ENCODE data around the gene CMTM6.
A peak's percentile ranks its signal among the peaks of the same experiment; 100 is the strongest.
"Not testable (repeated sequence)": the region's sequence is repeated elsewhere in the genome, so short reads cannot be mapped to it uniquely, and the experiment has no call there.

Gene CMTM6

DNA sequence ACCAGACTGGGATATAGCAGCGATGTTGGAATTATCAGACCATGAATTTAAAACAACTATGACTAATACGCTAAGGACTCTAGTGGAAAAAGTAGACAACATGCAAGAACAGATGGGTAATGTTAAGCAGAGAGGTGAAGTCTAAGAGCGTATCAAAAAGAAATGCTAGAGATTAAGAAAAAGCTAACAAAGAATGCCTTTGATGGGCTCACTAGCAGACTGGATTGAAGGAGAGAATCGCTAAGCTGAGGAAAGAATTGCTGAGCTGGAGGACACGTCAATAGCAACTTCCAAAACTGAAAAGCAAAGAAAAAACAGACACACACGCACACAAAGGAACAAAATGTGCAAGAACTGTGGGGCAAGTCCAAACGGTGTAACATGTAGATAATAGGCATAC is 20.0 kb upstream of the CMTM6 start:
- H3K36me3 ChIP-seq (ENCODE audit: control insufficient read depth, insufficient read depth, low read length, severe bottlenecking) = peaks cover 38% of the 10 kb centered on the region
- H3K9ac ChIP-seq (ENCODE audit: low read length) = no peak overlapping the region
- no peaks in the 10 kb centered on the region for H3K9me3 ChIP-seq (ENCODE audit: control insufficient read depth, low read length)
- H3K4me3 ChIP-seq (ENCODE audit: low read length) = no peak overlapping the region
- H3K27me3 ChIP-seq (replicated peaks; ENCODE audit: control insufficient read depth, insufficient read depth, low read length) = no peaks in the 10 kb centered on the region
- no peaks in the 10 kb centered on the region for H3K4me1 ChIP-seq (ENCODE audit: control insufficient read depth, insufficient read depth, low read length)
- no peak for DNase-seq (ENCODE audit: low read depth)

DNA sequence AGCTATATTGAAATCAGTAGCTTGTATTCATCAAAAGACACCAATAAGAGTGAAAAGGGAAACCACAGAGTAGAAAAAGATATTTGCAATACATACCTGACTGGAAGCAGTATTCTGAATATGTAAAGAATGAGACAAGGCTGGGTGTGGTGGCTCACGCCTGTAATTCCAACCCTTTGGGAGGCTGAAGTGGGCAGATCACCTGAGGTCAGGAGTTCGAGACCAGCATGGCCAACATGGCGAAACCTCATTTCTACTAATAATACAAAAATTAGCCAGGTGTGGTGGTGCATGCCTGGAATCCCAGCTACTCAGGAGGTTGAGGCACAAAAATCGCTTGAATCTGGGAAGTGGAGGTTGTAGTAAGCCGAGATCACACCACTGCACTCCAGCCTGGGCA is 16.3 kb upstream of the CMTM6 start:
- H3K4me1 ChIP-seq (ENCODE audit: control insufficient read depth, insufficient read depth, low read length); H3K36me3 ChIP-seq (ENCODE audit: control insufficient read depth, insufficient read depth, low read length, severe bottlenecking); H3K9me3 ChIP-seq (ENCODE audit: control insufficient read depth, low read length); H3K27me3 ChIP-seq (replicated peaks; ENCODE audit: control insufficient read depth, insufficient read depth, low read length); DNase-seq (ENCODE audit: low read depth); H3K9ac ChIP-seq (ENCODE audit: low read length); H3K4me3 ChIP-seq (ENCODE audit: low read length): not testable (repeated sequence)

DNA sequence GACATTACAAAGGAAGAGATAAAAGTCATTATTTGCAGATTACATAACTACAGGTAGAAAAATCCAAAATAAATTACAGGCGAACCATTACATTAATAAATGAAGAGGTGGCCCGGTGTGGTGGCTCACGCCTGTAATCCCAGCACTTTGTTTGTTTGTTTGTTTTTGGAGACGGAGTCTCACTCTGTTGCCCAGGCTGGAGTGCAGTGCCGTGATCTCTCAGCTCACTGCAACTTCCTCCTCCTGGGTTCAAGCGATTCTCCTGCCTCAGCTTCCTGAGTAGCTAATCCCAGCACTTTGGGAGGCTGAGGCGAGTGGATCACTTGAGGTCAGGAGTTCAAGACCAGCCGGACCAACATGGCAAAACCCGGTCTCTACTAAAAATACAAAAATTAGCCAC is 14.1 kb upstream of the CMTM6 start:
- H3K9ac ChIP-seq (ENCODE audit: low read length); H3K4me1 ChIP-seq (ENCODE audit: control insufficient read depth, insufficient read depth, low read length); H3K4me3 ChIP-seq (ENCODE audit: low read length); DNase-seq (ENCODE audit: low read depth); H3K9me3 ChIP-seq (ENCODE audit: control insufficient read depth, low read length); H3K27me3 ChIP-seq (replicated peaks; ENCODE audit: control insufficient read depth, insufficient read depth, low read length); H3K36me3 ChIP-seq (ENCODE audit: control insufficient read depth, insufficient read depth, low read length, severe bottlenecking): not testable (repeated sequence)

DNA sequence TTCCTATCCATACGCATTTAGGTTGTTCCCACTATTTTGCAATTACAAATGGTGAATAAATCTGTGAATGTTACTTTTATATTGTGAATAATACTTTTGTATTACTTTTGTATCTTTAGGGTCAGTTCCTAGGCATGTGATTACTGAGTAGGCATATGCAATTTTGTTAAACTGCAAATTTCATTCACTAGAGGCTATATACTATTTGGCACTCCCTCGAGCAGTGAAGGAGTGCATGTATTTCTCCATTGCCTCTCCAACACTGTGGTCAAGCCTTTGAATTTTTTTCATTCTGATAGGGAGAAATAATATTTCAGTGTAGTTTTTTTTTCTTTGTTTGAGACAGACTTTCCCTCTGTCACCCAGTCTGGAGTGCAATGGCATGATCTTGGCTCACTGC is 8.4 kb upstream of the CMTM6 start:
- no peaks in the 10 kb centered on the region for H3K27me3 ChIP-seq (replicated peaks; ENCODE audit: control insufficient read depth, insufficient read depth, low read length)
- no peak overlapping the region for H3K9ac ChIP-seq (ENCODE audit: low read length)
- H3K4me1 ChIP-seq (ENCODE audit: control insufficient read depth, insufficient read depth, low read length) = no peaks in the 10 kb centered on the region

DNA sequence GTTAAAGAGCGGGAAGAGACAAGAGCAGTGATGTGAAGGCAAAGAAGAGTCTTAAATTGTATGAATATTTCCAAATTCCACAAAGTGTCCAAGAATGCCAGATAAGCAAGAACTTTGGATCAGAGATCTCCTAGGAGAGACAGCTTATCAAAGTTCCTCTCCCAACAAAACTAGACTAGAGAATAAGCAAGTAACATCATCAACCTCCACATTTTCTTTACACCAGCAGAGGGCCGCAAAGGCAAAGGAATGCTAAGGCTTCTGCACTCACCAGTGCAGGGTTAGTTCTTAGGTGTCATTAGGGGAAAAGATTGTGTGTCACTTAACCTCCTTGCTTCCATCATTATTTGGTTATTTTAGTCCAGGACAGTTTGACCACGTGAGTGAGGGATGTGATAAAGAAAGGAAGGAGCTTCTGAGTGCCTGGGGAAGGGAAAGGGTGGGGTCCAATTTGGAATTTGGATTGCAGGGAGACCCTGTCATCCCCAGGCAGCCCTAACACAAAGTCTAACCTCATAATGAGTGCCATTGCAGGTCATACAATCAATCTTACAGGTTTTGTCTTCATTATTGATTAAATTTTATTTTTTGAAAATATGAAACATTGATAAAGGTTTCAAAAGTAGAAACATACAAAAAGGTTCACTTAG is 7.5 kb upstream of the CMTM6 start:
- H3K9ac ChIP-seq (ENCODE audit: low read length) = no peak overlapping the region
- no peaks in the 10 kb centered on the region for H3K27me3 ChIP-seq (replicated peaks; ENCODE audit: control insufficient read depth, insufficient read depth, low read length)
- H3K9me3 ChIP-seq (ENCODE audit: control insufficient read depth, low read length) = no peaks in the 10 kb centered on the region
- H3K4me3 ChIP-seq (ENCODE audit: low read length) = no peak overlapping the region
- DNase-seq (ENCODE audit: low read depth) = peak; percentile 87
- no peaks in the 10 kb centered on the region for H3K4me1 ChIP-seq (ENCODE audit: control insufficient read depth, insufficient read depth, low read length)
- no peaks in the 10 kb centered on the region for H3K36me3 ChIP-seq (ENCODE audit: control insufficient read depth, insufficient read depth, low read length, severe bottlenecking)

More for the DNA sequence above, 8.4 kb upstream of the CMTM6 start:
- DNase-seq (ENCODE audit: low read depth) = no peak
- Histone ChIP-seq H3K36me3 (ENCODE audit: control insufficient read depth, insufficient read depth, low read length, severe bottlenecking) (no peaks in the 10 kb centered on the region), H3K9me3 (ENCODE audit: control insufficient read depth, low read length) (no peaks in the 10 kb centered on the region), H3K4me3 (ENCODE audit: low read length) (no peak overlapping the region)

DNA sequence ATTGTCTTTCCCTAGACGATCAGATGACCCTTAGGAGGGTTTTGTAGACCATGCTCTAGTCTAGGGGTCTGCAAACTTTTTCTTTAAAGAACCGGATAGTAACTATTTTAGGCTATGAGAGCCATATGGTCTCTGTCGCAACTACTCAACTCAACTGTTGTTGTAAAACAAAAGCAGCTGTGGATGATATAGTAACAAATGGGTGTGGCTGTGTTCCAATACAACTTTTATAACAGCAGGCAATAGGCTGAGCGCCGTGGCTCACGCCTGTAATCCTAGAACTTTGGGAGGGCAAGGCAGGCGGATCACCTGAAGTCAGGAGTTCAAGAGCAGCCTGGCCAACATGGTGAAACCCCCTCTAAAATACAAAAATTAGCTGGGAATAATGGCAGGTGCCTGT is 6.1 kb upstream of the CMTM6 start:
- Histone ChIP-seq H3K9me3 (ENCODE audit: control insufficient read depth, low read length) (no peaks in the 10 kb centered on the region), H3K27me3 (replicated peaks; ENCODE audit: control insufficient read depth, insufficient read depth, low read length) (no peaks in the 10 kb centered on the region), H3K4me1 (ENCODE audit: control insufficient read depth, insufficient read depth, low read length) (no peaks in the 10 kb centered on the region), H3K9ac (ENCODE audit: low read length) (no peak overlapping the region), H3K4me3 (ENCODE audit: low read length) (no peak overlapping the region), H3K36me3 (ENCODE audit: control insufficient read depth, insufficient read depth, low read length, severe bottlenecking) (no peaks in the 10 kb centered on the region)
- peak; percentile 79 for DNase-seq (ENCODE audit: low read depth)

DNA sequence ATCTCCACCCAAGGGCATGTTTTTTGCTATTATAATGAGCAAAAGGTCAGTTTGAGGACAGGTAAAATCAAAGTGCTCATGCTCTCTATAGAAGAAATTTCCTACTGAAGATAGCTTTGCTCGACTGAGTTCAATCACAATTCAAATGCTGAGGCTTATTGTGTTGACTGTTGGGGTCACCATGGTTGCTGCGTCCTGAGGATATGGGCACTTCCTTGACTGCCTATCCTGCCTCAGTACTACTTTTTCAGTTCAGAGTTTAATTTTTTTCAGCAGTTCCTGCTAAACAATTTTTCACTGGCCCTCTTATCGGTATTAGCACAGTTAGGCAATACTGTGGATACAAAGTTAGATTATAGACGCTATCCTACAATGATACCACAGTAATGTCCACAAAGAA is 3.8 kb upstream of the CMTM6 start:
- Histone ChIP-seq H3K4me3 (ENCODE audit: low read length) (no peak overlapping the region), H3K27me3 (replicated peaks; ENCODE audit: control insufficient read depth, insufficient read depth, low read length) (no peaks in the 10 kb centered on the region), H3K4me1 (ENCODE audit: control insufficient read depth, insufficient read depth, low read length) (peaks cover 3% of the 10 kb centered on the region), H3K36me3 (ENCODE audit: control insufficient read depth, insufficient read depth, low read length, severe bottlenecking) (no peaks in the 10 kb centered on the region), H3K9me3 (ENCODE audit: control insufficient read depth, low read length) (no peaks in the 10 kb centered on the region), H3K9ac (ENCODE audit: low read length) (no peak overlapping the region)
- DNase-seq (ENCODE audit: low read depth) = no peak

DNA sequence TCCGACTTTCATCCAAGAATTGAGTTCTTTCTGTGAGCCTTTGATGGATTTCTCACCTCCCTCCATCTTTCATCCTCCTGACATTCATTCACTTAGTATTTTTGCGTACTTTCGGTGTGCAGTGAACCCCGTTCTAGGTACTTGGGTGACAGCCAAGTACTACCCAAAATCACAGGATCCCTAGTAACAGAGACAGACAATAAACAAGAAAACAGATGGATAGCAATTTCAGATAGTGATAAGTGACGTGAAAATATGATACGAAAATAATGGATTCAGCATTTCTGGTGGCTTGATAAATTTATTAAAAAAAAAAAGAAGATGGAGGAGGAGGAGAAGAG is 264 bp upstream of the CMTM6 start:
- H3K4me3 ChIP-seq (ENCODE audit: low read length) = peak overlapping the region; percentile 88
- DNase-seq (ENCODE audit: low read depth) = no peak
- H3K4me1 ChIP-seq (ENCODE audit: control insufficient read depth, insufficient read depth, low read length) = peaks cover 12% of the 10 kb centered on the region
- H3K9me3 ChIP-seq (ENCODE audit: control insufficient read depth, low read length) = no peaks in the 10 kb centered on the region
- H3K9ac ChIP-seq (ENCODE audit: low read length) = peak overlapping the region; percentile 96
- H3K27me3 ChIP-seq (replicated peaks; ENCODE audit: control insufficient read depth, insufficient read depth, low read length) = no peaks in the 10 kb centered on the region
- H3K36me3 ChIP-seq (ENCODE audit: control insufficient read depth, insufficient read depth, low read length, severe bottlenecking) = peaks cover 2% of the 10 kb centered on the region

DNA sequence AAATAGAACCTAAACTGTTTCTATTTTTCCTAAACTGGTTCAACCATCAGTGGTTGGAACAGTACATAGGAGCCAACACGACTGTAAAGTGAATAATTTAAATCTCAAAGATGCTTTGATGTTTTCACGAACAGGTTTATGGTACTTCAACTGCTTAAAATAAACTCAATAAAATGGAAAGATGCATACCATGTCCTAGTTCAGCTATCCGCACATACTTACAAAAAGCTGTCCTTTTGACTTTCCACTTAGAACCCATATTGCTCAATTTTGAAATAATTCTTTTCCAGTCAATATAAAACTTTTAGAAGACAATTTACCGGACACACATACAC is 902 bp downstream of the CMTM6 start:
- Histone ChIP-seq H3K36me3 (ENCODE audit: control insufficient read depth, insufficient read depth, low read length, severe bottlenecking) (peaks cover 2% of the 10 kb centered on the region), H3K4me3 (ENCODE audit: low read length) (peak overlapping the region; percentile 88), H3K4me1 (ENCODE audit: control insufficient read depth, insufficient read depth, low read length) (peaks cover 12% of the 10 kb centered on the region), H3K9ac (ENCODE audit: low read length) (peak overlapping the region; percentile 96), H3K27me3 (replicated peaks; ENCODE audit: control insufficient read depth, insufficient read depth, low read length) (no peaks in the 10 kb centered on the region), H3K9me3 (ENCODE audit: control insufficient read depth, low read length) (no peaks in the 10 kb centered on the region)
- DNase-seq (ENCODE audit: low read depth) = no peak

DNA sequence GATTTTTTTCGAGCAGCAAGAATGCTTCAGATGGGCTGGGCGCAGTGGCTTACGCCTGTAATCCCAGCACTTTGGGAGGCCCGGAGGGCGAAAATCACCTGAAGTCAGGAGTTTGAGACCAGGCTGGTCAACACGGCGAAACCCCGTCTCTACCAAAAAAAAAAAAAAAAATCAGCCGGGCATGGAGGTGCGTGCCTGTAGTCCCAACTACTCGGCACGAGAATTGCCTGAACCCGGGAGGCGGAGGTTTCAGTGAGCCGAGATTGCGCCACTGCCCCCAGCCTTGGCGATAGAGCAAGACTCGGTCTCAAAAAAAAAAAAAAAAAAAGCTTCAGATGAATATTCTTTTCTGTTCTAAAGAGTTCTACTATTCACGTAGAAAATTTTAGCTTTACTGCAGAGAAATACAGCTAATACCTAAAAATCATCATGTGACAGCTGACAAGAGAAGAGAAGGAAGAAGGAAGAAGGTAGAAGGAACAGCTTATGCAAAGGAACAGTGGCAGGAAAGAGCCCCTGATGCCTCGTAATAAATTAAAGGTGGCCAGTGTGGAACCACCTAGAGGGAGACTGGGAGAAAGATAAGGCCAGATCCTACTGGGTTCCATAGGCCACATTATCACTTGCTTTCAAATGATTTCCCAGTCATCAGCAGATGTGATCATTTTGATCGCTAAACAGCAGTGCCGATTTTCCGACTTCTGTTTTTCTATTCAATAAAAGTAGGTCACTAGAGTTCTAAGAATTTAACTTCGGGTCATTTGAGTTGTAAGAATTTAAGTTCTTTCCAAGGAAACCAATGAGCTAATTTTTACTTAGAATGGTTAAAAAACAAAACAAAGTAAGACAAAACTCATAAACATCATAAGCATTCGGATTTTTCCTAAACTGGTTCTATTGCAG is 1.5 kb downstream of the CMTM6 start:
- DNase-seq (ENCODE audit: low read depth) = peak; percentile 35
- peak overlapping the region; percentile 96 for H3K9ac ChIP-seq (ENCODE audit: low read length)
- peaks cover 12% of the 10 kb centered on the region for H3K4me1 ChIP-seq (ENCODE audit: control insufficient read depth, insufficient read depth, low read length)
- peaks cover 2% of the 10 kb centered on the region for H3K36me3 ChIP-seq (ENCODE audit: control insufficient read depth, insufficient read depth, low read length, severe bottlenecking)
- peak overlapping the region; percentile 88 for H3K4me3 ChIP-seq (ENCODE audit: low read length)
- H3K9me3 ChIP-seq (ENCODE audit: control insufficient read depth, low read length) = no peaks in the 10 kb centered on the region
- H3K27me3 ChIP-seq (replicated peaks; ENCODE audit: control insufficient read depth, insufficient read depth, low read length) = no peaks in the 10 kb centered on the region

DNA sequence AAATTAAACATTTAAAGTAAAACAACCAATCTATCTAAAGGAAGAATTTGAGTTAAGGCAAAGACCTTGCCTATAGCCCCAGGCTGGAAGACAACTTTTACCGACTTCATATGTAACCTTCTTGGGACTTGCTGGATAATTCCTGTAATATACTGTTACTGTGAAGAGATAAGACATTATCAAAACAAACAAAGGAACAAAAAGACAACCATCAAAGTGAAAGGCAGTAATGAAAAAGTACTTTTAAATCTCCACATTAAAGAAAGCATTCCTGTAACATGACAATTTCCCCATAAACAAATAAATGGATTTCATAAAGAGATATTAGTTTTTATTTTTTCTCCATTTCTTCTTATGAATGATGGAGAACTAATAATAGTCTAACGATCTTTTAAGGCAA is 2.4 kb downstream of the CMTM6 start:
- Histone ChIP-seq H3K4me3 (ENCODE audit: low read length) (peak overlapping the region; percentile 88), H3K27me3 (replicated peaks; ENCODE audit: control insufficient read depth, insufficient read depth, low read length) (no peaks in the 10 kb centered on the region), H3K4me1 (ENCODE audit: control insufficient read depth, insufficient read depth, low read length) (peaks cover 12% of the 10 kb centered on the region), H3K9me3 (ENCODE audit: control insufficient read depth, low read length) (no peaks in the 10 kb centered on the region), H3K36me3 (ENCODE audit: control insufficient read depth, insufficient read depth, low read length, severe bottlenecking) (peaks cover 2% of the 10 kb centered on the region), H3K9ac (ENCODE audit: low read length) (no peak overlapping the region)
- no peak for DNase-seq (ENCODE audit: low read depth)
